ENCODE results near the gene RUSF1. TPM values are rescaled to one million over a fixed set of nuclear protein-coding genes. Genes with fewer than 3 reads are reported as not detected.

The RUSF1 gene
- total and polyA plus RNA-seq, 9 of the 15 experiments (the other 6 are each of a cell fraction or from before 2014, with no cell fraction given), result 0.80 to 52.8 (median 27.6) TPM

DNA sequence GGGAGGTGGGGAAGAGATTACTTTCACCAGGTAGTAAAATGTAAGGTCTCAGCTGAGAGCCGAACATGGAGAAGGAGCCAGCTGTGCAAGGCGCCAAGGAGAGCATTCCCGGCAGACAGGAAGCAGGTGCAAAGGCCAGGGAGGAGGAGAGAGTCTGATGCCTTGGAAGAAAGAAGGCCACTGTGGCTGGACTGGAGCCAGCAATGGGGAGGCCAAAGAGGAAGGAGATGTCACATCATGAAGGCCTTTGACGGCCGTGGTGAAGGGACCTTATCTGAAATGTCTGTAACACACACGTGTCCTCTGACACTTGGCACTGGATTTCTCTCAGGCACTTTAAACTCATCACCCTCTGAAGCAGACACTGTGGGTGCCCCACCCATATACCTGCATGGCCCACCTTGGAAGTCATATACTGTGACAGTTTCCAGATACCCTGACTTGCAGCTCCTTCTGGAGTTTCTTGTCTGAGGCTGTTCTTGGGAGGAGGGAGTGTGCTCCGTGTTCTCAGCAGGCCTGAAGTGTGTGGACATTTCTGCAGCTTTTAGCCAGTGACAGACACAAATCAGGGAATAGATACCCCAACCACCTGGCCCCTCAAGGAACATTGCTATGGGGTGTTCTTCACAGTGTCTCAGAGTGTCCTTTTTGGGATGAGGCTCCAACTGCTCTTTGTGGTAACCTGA, 27.2 kb downstream of the RUSF1 start (continued):
- no peak for TF ChIP-seq ZNF518B (CRISPR knock-in tag; IDR thresholded peaks at IDR 0.05)
- TF ChIP-seq SETDB1 (IDR thresholded peaks at IDR 0.05; ENCODE audit: low read length), result no peak
- peak; percentile 56 for TF ChIP-seq ETV1 (tag; conservative IDR thresholded peaks at IDR 0.05; ENCODE audit: low read depth)
- TF ChIP-seq, protein P1, sequence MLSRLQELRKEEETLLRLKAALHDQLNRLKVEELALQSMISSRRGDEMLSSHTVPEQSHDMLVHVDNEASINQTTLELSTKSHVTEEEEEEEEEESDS (CRISPR knock-in tag; IDR thresholded peaks at IDR 0.05), result no peak
- peak; percentile 66 to 81 for TF ChIP-seq MNT (conservative IDR thresholded peaks at IDR 0.05)
- no peak for TF ChIP-seq SMARCB1 (IDR thresholded peaks at IDR 0.05; ENCODE audit: insufficient read length, low read depth)
- no peak for TF ChIP-seq ARHGAP35 (IDR thresholded peaks at IDR 0.05; ENCODE audit: partially characterized antibody)
- peak; percentile 74 for TF ChIP-seq L3MBTL2 (IDR thresholded peaks at IDR 0.05)
- TF ChIP-seq, protein P2, sequence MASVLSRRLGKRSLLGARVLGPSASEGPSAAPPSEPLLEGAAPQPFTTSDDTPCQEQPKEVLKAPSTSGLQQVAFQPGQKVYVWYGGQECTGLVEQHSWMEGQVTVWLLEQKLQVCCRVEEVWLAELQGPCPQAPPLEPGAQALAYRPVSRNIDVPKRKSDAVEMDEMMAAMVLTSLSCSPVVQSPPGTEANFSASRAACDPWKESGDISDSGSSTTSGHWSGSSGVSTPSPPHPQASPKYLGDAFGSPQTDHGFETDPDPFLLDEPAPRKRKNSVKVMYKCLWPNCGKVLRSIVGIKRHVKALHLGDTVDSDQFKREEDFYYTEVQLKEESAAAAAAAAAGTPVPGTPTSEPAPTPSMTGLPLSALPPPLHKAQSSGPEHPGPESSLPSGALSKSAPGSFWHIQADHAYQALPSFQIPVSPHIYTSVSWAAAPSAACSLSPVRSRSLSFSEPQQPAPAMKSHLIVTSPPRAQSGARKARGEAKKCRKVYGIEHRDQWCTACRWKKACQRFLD (CRISPR knock-in tag; IDR thresholded peaks at IDR 0.05), result no peak
- TF ChIP-seq SMARCA5 (IDR thresholded peaks at IDR 0.05), result 0 out of 2 replicates have a peak, but pooled peaks have one; percentile 11

All from K562 (cell line).